Mucosa of descending colon (tissue), 3 donors: ENCODE data around the gene RAD9B. TPM values are rescaled to one million over a fixed set of nuclear protein-coding genes. Genes with fewer than 3 reads are reported as not detected.
"Not testable (repeated sequence)": the region's sequence is repeated elsewhere in the genome, so short reads cannot be mapped to it uniquely, and the experiment has no call there.

Experiments
- ATAC-seq: fragments of 200-7000 bp; cut with Tn5 transposase; one replicate; pipeline ENCODE4 v1.9.1; 2020; ENCODE audit warnings: mild to moderate bottlenecking, moderate library complexity
- DNase-seq, 3 donors: peaks; one replicate each; pipeline ENCODE4 v3.0.0-alpha.2; 2020
- H3K36me3 ChIP-seq: fragments of 200-600 bp; one replicate; pipeline ENCODE4 v1.8.0; 2021; ENCODE audit warnings: low read depth, mild to moderate bottlenecking
- H3K4me1 ChIP-seq: fragments of 200-600 bp; one replicate; pipeline ENCODE4 v1.8.0; 2021; ENCODE audit warnings: low read depth, mild to moderate bottlenecking
- H3K4me3 ChIP-seq: fragments of 200-600 bp; one replicate; pipeline ENCODE4 v1.8.0; 2021; ENCODE audit warnings: mild to moderate bottlenecking
- H3K9me3 ChIP-seq: fragments of 200-600 bp; one replicate; pipeline ENCODE4 v1.8.0; 2021; ENCODE audit warnings: mild to moderate bottlenecking
- CTCF ChIP-seq: fragments of 200-600 bp; IDR thresholded peaks from one replicate; pipeline ENCODE4 v1.8.0; 2022; ENCODE audit warnings: antibody characterized with exemption, mild to moderate bottlenecking
- intact Hi-C, 2 donors: fragments of 100-400 bp; cut with DNase I in 1 of 2; cut with micrococcal nuclease in 1 of 2; formaldehyde crosslinking; loops; one replicate each; pipeline versions ENCODE4 v1.11.0 to v1.11.1; 2022; cut with DNase I, micrococcal nuclease
- total RNA-seq, 3 donors: library from RNA; stranded (reverse); fragmentation: NEBNext Ultra II Directional in 2 of 3; extraction: Animal tissue kit (Norgen Biotek cat#: 25700) in 2 of 3; gene quantifications; one replicate each; pipeline versions ENCODE4 v1.2.1 to v1.2.4, GENCODE V29; 2021 to 2023
- donor health status: DM: no; HTN: no; CAD: no; lungs with moderate emphysema.
- donor health status: DM: no; HTN: no; CAD: no.
- donor health status: DM: no; HTN: yes; CAD: no.

The RAD9B gene
- total RNA-seq, 3 donors from 2014 or later: 0.26 to 1.6 (median 0.53) TPM

- TF ChIP-seq CTCF: no peak
- DNase-seq (peak; percentile 54 to 72 (median 67)), ATAC-seq (peak; percentile 92)
- H3K36me3 ChIP-seq: no peaks in the 10 kb centered on the region
- H3K4me1 ChIP-seq: peaks cover 36% of the 10 kb centered on the region
- H3K4me3 ChIP-seq: no peak overlapping the region
- no peaks in the 10 kb centered on the region for H3K9me3 ChIP-seq
- intact Hi-C loops: no loop called here
These were observed 36.9 kb downstream of the RAD9B start for GRCh38 chr12:110538869-110539622.

GRCh38 chr12:110540048-110540447, 37.9 kb downstream of the RAD9B start:
- Histone ChIP-seq H3K4me1 (peaks cover 44% of the 10 kb centered on the region), H3K4me3 (no peak overlapping the region), H3K9me3 (no peaks in the 10 kb centered on the region), H3K36me3 (no peaks in the 10 kb centered on the region)
- no peak for TF ChIP-seq CTCF
- ATAC-seq (no peak), DNase-seq (no peak)
- intact Hi-C loops: no loop called here

GRCh38 chr12:110543252-110543959, 41.3 kb downstream of the RAD9B start:
- Histone ChIP-seq H3K9me3 (no peaks in the 10 kb centered on the region), H3K4me3 (no peak overlapping the region), H3K36me3 (no peaks in the 10 kb centered on the region), H3K4me1 (peaks cover 35% of the 10 kb centered on the region)
- DNase-seq (peak; percentile 60 to 70 (median 65)), ATAC-seq (peak; percentile 52)
- intact Hi-C loops: no loop called here
- no peak for TF ChIP-seq CTCF

- intact Hi-C loops: no loop called here
- DNase-seq (no peak), ATAC-seq (no peak)
- Histone ChIP-seq H3K4me3 (no peak overlapping the region), H3K9me3 (no peaks in the 10 kb centered on the region), H3K36me3 (no peaks in the 10 kb centered on the region), H3K4me1 (peaks cover 29% of the 10 kb centered on the region)
- no peak for TF ChIP-seq CTCF
These were observed 41.8 kb downstream of the RAD9B start for GRCh38 chr12:110543965-110544364.

GRCh38 chr12:110545259-110545658, 43.1 kb downstream of the RAD9B start:
- intact Hi-C loops: not testable (repeated sequence)

GRCh38 chr12:110545812-110546211, 43.7 kb downstream of the RAD9B start:
- DNase-seq: no peak

More at GRCh38 chr12:110545259-110545658, 43.1 kb downstream of the RAD9B start:
- not testable (repeated sequence) for DNase-seq, H3K9me3 ChIP-seq, H3K36me3 ChIP-seq, H3K4me3 ChIP-seq
- ATAC-seq: peak; percentile 44
- peaks cover 21% of the 10 kb centered on the region for H3K4me1 ChIP-seq

More at GRCh38 chr12:110545812-110546211, 43.7 kb downstream of the RAD9B start:
- Histone ChIP-seq H3K9me3 (no peaks in the 10 kb centered on the region), H3K4me1 (peaks cover 21% of the 10 kb centered on the region), H3K4me3 (no peak overlapping the region), H3K36me3 (no peaks in the 10 kb centered on the region)
- ATAC-seq: no peak
- TF ChIP-seq CTCF: no peak
- intact Hi-C loops: no loop called here
